ENCODE measurements around the gene CYTH3. TPM values are rescaled to one million over a fixed set of nuclear protein-coding genes. Genes with fewer than 3 reads are reported as not detected.
"Not testable (repeated sequence)": the region's sequence is repeated elsewhere in the genome, so short reads cannot be mapped to it uniquely, and the experiment has no call there.

CYTH3 gene
- total RNA-seq, 1 donor: 33.2 TPM

DNA sequence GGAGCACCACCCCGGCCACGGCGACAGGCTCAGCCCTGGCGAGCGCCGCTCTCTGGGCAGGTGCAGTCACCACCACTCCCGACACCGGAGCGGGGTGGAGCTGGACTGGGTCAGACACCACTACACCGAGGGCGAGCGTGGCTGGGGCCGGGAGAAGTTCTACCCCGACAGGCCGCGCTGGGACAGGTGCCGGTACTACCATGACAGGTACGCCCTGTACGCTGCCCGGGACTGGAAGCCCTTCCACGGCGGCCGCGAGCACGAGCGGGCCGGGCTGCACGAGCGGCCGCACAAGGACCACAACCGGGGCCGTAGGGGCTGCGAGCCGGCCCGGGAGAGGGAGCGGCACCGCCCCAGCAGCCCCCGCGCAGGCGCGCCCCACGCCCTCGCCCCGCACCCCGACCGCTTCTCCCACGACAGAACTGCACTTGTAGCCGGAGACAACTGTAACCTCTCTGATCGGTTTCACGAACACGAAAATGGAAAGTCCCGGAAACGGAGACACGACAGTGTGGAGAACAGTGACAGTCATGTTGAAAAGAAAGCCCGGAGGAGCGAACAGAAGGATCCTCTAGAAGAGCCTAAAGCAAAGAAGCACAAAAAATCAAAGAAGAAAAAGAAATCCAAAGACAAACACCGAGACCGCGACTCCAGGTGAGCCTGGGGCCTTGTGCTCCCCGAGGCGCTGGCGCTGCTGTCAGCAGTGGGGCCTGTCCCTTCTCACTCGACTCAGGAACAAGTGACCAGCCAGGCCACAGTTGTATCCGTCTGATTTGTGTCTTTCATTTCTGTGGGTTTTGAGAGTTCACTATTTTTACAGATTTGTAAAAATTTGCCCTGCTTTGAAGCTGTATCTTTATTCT lies 117.7 kb downstream of the CYTH3 start:
- TF ChIP-seq, protein P1, sequence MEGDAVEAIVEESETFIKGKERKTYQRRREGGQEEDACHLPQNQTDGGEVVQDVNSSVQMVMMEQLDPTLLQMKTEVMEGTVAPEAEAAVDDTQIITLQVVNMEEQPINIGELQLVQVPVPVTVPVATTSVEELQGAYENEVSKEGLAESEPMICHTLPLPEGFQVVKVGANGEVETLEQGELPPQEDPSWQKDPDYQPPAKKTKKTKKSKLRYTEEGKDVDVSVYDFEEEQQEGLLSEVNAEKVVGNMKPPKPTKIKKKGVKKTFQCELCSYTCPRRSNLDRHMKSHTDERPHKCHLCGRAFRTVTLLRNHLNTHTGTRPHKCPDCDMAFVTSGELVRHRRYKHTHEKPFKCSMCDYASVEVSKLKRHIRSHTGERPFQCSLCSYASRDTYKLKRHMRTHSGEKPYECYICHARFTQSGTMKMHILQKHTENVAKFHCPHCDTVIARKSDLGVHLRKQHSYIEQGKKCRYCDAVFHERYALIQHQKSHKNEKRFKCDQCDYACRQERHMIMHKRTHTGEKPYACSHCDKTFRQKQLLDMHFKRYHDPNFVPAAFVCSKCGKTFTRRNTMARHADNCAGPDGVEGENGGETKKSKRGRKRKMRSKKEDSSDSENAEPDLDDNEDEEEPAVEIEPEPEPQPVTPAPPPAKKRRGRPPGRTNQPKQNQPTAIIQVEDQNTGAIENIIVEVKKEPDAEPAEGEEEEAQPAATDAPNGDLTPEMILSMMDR (IDR thresholded peaks at IDR 0.05; ENCODE audit: insufficient read depth, low read depth, low read length): no peak
- DNase-seq (ENCODE audit: low read depth): no peak
- no peak overlapping the region for H3K4me3 ChIP-seq (ENCODE audit: low read depth, low read length)

- TF ChIP-seq, protein P1 (IDR thresholded peaks at IDR 0.05; ENCODE audit: insufficient read depth, low read depth, low read length): no peak
- no peak overlapping the region for H3K4me3 ChIP-seq (ENCODE audit: low read depth, low read length)
- no peak for DNase-seq (ENCODE audit: low read depth)
Observed at GRCh38 chr7:6153646-6154541, 118.5 kb downstream of the CYTH3 start.

- no peak for DNase-seq (ENCODE audit: low read depth)
- no peak overlapping the region for H3K4me3 ChIP-seq (ENCODE audit: low read depth, low read length)
- TF ChIP-seq, protein P1 (IDR thresholded peaks at IDR 0.05; ENCODE audit: insufficient read depth, low read depth, low read length): no peak
Observed at GRCh38 chr7:6151994-6152735, 120.3 kb downstream of the CYTH3 start.

- not testable (repeated sequence) for H3K4me3 ChIP-seq (ENCODE audit: low read depth, low read length); DNase-seq (ENCODE audit: low read depth)
Observed at GRCh38 chr7:6151527-6151926, 120.9 kb downstream of the CYTH3 start.

GRCh38 chr7:6149996-6150395 lies 122.4 kb downstream of the CYTH3 start:
- no peak for DNase-seq (ENCODE audit: low read depth)
- H3K4me3 ChIP-seq (ENCODE audit: low read depth, low read length): no peak overlapping the region
- TF ChIP-seq, protein P1 (IDR thresholded peaks at IDR 0.05; ENCODE audit: insufficient read depth, low read depth, low read length): no peak

DNA sequence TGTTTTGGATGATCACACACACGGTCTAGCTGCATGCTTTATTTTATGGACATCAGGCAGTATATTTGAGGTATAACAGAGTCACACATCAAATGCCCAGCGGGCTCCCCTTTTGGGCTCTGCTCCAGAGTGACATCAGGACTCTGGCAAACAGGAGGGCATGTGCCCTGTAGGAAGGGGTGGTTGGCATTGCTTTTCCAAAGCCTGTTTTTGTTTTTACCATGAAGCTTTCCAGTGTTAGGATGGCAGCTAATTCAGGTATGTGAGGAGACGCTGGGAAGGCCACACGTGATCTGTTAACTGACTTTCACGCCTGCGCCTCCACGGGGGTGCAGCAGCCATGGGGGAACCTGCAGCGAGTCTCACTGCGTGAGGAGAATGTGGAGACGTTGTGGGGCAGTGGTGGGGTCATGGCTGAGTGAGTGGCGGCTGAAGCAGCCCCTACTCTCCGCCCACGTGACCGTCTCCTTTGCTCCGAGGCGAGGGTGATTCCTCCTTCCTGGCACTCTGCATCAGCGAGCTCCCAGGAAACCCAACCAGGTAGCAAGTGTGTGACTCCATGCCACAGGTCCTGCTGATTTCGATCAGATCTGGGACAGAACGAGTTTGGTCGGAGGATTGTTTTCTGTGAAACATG lies 123.6 kb downstream of the CYTH3 start:
- DNase-seq (ENCODE audit: low read depth): no peak
- no peak overlapping the region for H3K4me3 ChIP-seq (ENCODE audit: low read depth, low read length)
- TF ChIP-seq, protein P1 (IDR thresholded peaks at IDR 0.05; ENCODE audit: insufficient read depth, low read depth, low read length): no peak
